Activated CD4-positive, alpha-beta T cell treated with anti-CD3 and anti-CD28 coated beads for 1 hour (primary cell): ENCODE measurements around the gene FITM1.
A peak's percentile ranks its signal among the peaks of the same experiment; 100 is the strongest.

ENCODE experiments used
- DNase-seq: peaks from one replicate; pipeline ENCODE4 v3.0.0-alpha.2; 2020

Gene FITM1

GRCh38 chr14:24130380-24130716 is at the start of gene FITM1:
Gene FITM1 (plus strand): TSS chr14:24130659. CDS start chr14:24131564, 905 bp downstream.
- DNase-seq: no peak

- peak; percentile 45 for DNase-seq
These were observed 49.3 kb upstream of the FITM1 start for GRCh38 chr14:24080888-24081738.

- no peak for DNase-seq
These were observed 48.7 kb upstream of the FITM1 start for GRCh38 chr14:24081739-24082211.

GRCh38 chr14:24082411-24083080 is 47.9 kb upstream of the FITM1 start:
- DNase-seq: no peak

- no peak for DNase-seq
These were observed 47.0 kb upstream of the FITM1 start for GRCh38 chr14:24083462-24083861.

GRCh38 chr14:24084440-24084839 is 46.0 kb upstream of the FITM1 start:
- DNase-seq: no peak

- DNase-seq: no peak
These were observed 45.2 kb upstream of the FITM1 start for GRCh38 chr14:24085215-24085614.

GRCh38 chr14:24086193-24086955 is 44.1 kb upstream of the FITM1 start:
- no peak for DNase-seq

GRCh38 chr14:24087004-24087403 is 43.5 kb upstream of the FITM1 start:
- no peak for DNase-seq

- no peak for DNase-seq
These were observed 42.4 kb upstream of the FITM1 start for GRCh38 chr14:24088095-24088494.

- no peak for DNase-seq
These were observed 40.6 kb upstream of the FITM1 start for GRCh38 chr14:24089890-24090289.

GRCh38 chr14:24092110-24092504 is 38.4 kb upstream of the FITM1 start:
- no peak for DNase-seq

GRCh38 chr14:24092505-24093206 is 37.8 kb upstream of the FITM1 start:
- DNase-seq: no peak

GRCh38 chr14:24093207-24093900 is 37.1 kb upstream of the FITM1 start:
- DNase-seq: no peak

- DNase-seq: peak; percentile 68
These were observed 36.3 kb upstream of the FITM1 start, which contains the start of gene PCK2 for GRCh38 chr14:24093901-24094840. Gene PCK2 (plus strand): TSS chr14:24094311. CDS start chr14:24094406, 95 bp downstream.

- no peak for DNase-seq
These were observed 35.6 kb upstream of the FITM1 start for GRCh38 chr14:24094841-24095270.

- no peak for DNase-seq
These were observed 35.0 kb upstream of the FITM1 start for GRCh38 chr14:24095271-24096068.

GRCh38 chr14:24096545-24097181 is 33.8 kb upstream of the FITM1 start:
- no peak for DNase-seq

- no peak for DNase-seq
These were observed 32.1 kb upstream of the FITM1 start for GRCh38 chr14:24098229-24098926.
